Measurements from ENCODE around the gene VAMP5. TPM values are rescaled to one million over a fixed set of nuclear protein-coding genes. Genes with fewer than 3 reads are reported as not detected.

VAMP5 gene
- total and polyA plus RNA-seq, 2 donors (not counting 1 experiment from before 2014, with no cell fraction given): 16.9 to 28.6 TPM

DNA sequence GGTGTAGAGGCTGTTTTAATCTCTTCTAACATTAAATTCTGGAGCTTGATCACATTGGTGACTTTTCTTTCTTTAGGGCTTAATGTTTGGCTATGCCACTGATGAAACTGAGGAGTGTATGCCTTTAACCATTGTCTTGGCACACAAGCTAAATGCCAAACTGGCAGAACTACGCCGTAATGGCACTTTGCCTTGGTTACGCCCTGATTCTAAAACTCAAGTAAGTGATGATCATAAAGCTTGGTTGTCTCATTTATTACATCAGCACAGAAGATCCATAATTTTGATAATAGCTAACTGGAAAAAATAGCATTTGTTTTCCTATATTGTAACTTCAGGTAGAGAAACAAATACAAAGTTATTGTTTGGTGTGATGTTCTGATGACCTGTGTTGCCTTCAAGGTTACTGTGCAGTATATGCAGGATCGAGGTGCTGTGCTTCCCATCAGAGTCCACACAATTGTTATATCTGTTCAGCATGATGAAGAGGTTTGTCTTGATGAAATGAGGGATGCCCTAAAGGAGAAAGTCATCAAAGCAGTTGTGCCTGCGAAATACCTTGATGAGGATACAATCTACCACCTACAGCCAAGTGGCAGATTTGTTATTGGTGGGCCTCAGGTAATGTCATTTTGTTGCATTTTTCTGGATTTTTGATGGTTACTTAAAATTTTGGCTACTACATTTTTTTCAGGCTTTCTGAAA lies 42.3 kb upstream of the VAMP5 start:
- H3K9ac ChIP-seq (ENCODE audit: low read length): no peak overlapping the region
- no peaks in the 10 kb centered on the region for H3K27me3 Mint-ChIP-seq
- ChIA-PET POLR2A (interaction anchor here (0.5 kb wide), 1 partner anchor 1064 kb away, joined by 3 read pairs; no protein-coding TSS in a partner anchor), CTCF (interaction anchor here (0.6 to 7.8 kb wide), 5 partner anchors 9 to 242 kb away, joined by 3 to 104 read pairs (median 5); no protein-coding TSS in a partner anchor)
- intact Hi-C loops (cut with micrococcal nuclease): no loop called here
- H3K4me1 Mint-ChIP-seq: peaks cover 37% of the 10 kb centered on the region
- H3K27ac ChIP-seq (ENCODE audit: low read length in 2 of 2): no peak overlapping the region
- H3K9me3 Mint-ChIP-seq (ENCODE audit: insufficient read depth): no peaks in the 10 kb centered on the region
- TF ChIP-seq EZH2 (IDR thresholded peaks at IDR 0.05; ENCODE audit: borderline replicate concordance, insufficient read depth, low read depth, low read length, poor library complexity, severe bottlenecking): no peak
- TF ChIP-seq, protein P1, sequence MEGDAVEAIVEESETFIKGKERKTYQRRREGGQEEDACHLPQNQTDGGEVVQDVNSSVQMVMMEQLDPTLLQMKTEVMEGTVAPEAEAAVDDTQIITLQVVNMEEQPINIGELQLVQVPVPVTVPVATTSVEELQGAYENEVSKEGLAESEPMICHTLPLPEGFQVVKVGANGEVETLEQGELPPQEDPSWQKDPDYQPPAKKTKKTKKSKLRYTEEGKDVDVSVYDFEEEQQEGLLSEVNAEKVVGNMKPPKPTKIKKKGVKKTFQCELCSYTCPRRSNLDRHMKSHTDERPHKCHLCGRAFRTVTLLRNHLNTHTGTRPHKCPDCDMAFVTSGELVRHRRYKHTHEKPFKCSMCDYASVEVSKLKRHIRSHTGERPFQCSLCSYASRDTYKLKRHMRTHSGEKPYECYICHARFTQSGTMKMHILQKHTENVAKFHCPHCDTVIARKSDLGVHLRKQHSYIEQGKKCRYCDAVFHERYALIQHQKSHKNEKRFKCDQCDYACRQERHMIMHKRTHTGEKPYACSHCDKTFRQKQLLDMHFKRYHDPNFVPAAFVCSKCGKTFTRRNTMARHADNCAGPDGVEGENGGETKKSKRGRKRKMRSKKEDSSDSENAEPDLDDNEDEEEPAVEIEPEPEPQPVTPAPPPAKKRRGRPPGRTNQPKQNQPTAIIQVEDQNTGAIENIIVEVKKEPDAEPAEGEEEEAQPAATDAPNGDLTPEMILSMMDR (IDR thresholded peaks at IDR 0.05): no peak
- no peaks in the 10 kb centered on the region for H3K27me3 ChIP-seq (replicated peaks in 1 of 4; ENCODE audit: control extremely low read depth in 1 of 4, control insufficient read depth in 3 of 4, insufficient read depth in 4 of 4, low read length in 3 of 4)
- H3K9me3 ChIP-seq (ENCODE audit: control extremely low read depth in 1 of 3, control insufficient read depth in 2 of 3, insufficient read depth in 1 of 3, low read length in 2 of 3): no peaks in the 10 kb centered on the region
- 83% methylated on average over 1 of the region's 5 CpGs for WGBS (ENCODE audit: insufficient coverage)
- peaks cover 21 to 30% of the 10 kb centered on the region in 2 donors for H3K4me1 ChIP-seq (ENCODE audit: control insufficient read depth in 2 of 2, insufficient read depth in 2 of 2, low read length in 2 of 2)
- peaks cover 20% of the 10 kb centered on the region for H4K20me1 ChIP-seq (ENCODE audit: control insufficient read depth, insufficient read depth, low read length, poor library complexity, severe bottlenecking)
- H3K4me3 ChIP-seq (ENCODE audit: control extremely low read depth in 1 of 5, extremely low read depth in 1 of 5, insufficient read depth in 1 of 5, low read depth in 2 of 5, low read length in 4 of 5): no peak overlapping the region
- no peak for ATAC-seq (ENCODE audit: low read depth)
- H3K4me2 ChIP-seq (replicated peaks; ENCODE audit: low read depth, low read length, poor library complexity, severe bottlenecking): no peak overlapping the region
- no peak overlapping the region for H3K27ac Mint-ChIP-seq
- DNase-seq: no peak
- H2AFZ ChIP-seq (ENCODE audit: insufficient read depth, low read depth, low read length, poor library complexity, severe bottlenecking): no peak overlapping the region
- H3K4me3 Mint-ChIP-seq: peak overlapping the region; percentile 19
- H3K79me2 ChIP-seq (ENCODE audit: control insufficient read depth, insufficient read depth, low read length): peaks cover 25% of the 10 kb centered on the region
- peaks cover 10 to 48% of the 10 kb centered on the region in 2 experiments for H3K36me3 ChIP-seq (replicated peaks in 1 of 2; ENCODE audit: control extremely low read depth in 1 of 2, control insufficient read depth in 1 of 2, extremely low read depth in 1 of 2, insufficient read depth in 2 of 2, low read length in 1 of 2)

DNA sequence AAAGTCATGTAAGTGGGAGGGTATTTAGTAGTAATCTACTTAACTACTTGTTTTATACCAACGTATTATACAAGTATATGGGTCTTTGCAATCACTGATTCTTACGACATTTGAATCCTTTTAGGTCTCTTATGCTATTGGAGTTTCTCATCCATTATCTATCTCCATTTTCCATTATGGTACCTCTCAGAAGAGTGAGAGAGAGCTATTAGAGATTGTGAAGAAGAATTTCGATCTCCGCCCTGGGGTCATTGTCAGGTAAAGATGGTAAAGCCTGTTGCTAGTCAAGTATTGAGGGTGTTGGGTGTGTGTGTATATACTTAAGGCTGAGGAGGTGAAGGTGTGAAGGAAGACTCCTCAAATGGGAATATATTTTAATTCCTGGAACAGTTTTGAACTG lies 41.5 kb upstream of the VAMP5 start:
- Mint-ChIP-seq H3K4me3 (no peak overlapping the region), H3K27me3 (no peaks in the 10 kb centered on the region), H3K4me1 (peaks cover 33% of the 10 kb centered on the region), H3K9me3 (ENCODE audit: insufficient read depth) (no peaks in the 10 kb centered on the region), H3K27ac (no peak overlapping the region)
- POLR2A ChIA-PET: interaction anchor here (0.5 kb wide), 1 partner anchor 19 kb away, joined by 3 read pairs; no protein-coding TSS in a partner anchor
- H3K4me1 ChIP-seq (ENCODE audit: control insufficient read depth in 2 of 2, insufficient read depth in 2 of 2, low read length in 2 of 2): peaks cover 16 to 24% of the 10 kb centered on the region in 2 donors
- H3K9me3 ChIP-seq (ENCODE audit: control extremely low read depth in 1 of 3, control insufficient read depth in 2 of 3, insufficient read depth in 1 of 3, low read length in 2 of 3): no peaks in the 10 kb centered on the region
- no peak overlapping the region for H3K27ac ChIP-seq (ENCODE audit: low read length in 2 of 2)
- no peak overlapping the region for H3K4me3 ChIP-seq (ENCODE audit: control extremely low read depth in 1 of 5, extremely low read depth in 1 of 5, insufficient read depth in 1 of 5, low read depth in 2 of 5, low read length in 4 of 5)
- peaks cover 25% of the 10 kb centered on the region for H3K79me2 ChIP-seq (ENCODE audit: control insufficient read depth, insufficient read depth, low read length)
- H2AFZ ChIP-seq (ENCODE audit: insufficient read depth, low read depth, low read length, poor library complexity, severe bottlenecking): no peak overlapping the region
- TF ChIP-seq, protein P1 (IDR thresholded peaks at IDR 0.05): no peak
- TF ChIP-seq EZH2 (IDR thresholded peaks at IDR 0.05; ENCODE audit: borderline replicate concordance, insufficient read depth, low read depth, low read length, poor library complexity, severe bottlenecking): no peak
- no peaks in the 10 kb centered on the region for H3K27me3 ChIP-seq (replicated peaks in 1 of 4; ENCODE audit: control extremely low read depth in 1 of 4, control insufficient read depth in 3 of 4, insufficient read depth in 4 of 4, low read length in 3 of 4)
- peaks cover 10 to 51% of the 10 kb centered on the region in 2 experiments for H3K36me3 ChIP-seq (replicated peaks in 1 of 2; ENCODE audit: control extremely low read depth in 1 of 2, control insufficient read depth in 1 of 2, extremely low read depth in 1 of 2, insufficient read depth in 2 of 2, low read length in 1 of 2)
- no peak overlapping the region for H3K9ac ChIP-seq (ENCODE audit: low read length)
- DNase-seq (no peak), ATAC-seq (ENCODE audit: low read depth) (no peak)
- H3K4me2 ChIP-seq (replicated peaks; ENCODE audit: low read depth, low read length, poor library complexity, severe bottlenecking): no peak overlapping the region
- peaks cover 20% of the 10 kb centered on the region for H4K20me1 ChIP-seq (ENCODE audit: control insufficient read depth, insufficient read depth, low read length, poor library complexity, severe bottlenecking)
- CTCF ChIA-PET: interaction anchor here (7.8 kb wide), 1 partner anchor 8 kb away, joined by 104 read pairs; no protein-coding TSS in a partner anchor
- intact Hi-C loops (cut with micrococcal nuclease): no loop called here
- 100% methylated on average over 2 of the region's 4 CpGs for WGBS (ENCODE audit: insufficient coverage)

All from B cell (primary cell).